ENCODE measurements around the gene MYO7B.

MYO7B gene

DNA sequence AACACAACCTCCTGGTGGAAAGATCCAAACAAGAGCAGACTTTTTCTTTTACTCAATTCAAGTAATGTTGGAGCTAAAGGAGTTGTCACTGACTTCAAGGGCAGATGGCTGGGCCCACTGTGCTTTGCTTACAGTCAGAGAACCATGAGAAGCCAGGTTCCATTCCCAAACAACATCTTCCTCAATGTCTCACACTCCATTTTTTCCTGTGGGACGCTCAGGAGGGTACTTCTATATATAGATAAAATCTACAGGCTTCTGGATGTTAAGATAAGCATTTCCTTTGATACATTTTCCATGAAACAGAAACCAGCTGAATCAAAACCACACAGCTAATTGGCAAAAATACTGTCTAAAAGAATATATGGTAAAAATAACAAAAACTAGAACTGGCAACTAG is 23.6 kb upstream of the MYO7B start:
- Histone ChIP-seq H3K27me3 (replicated peaks in 2 of 5; ENCODE audit: control insufficient read depth in 4 of 5, insufficient read depth in 5 of 5, low read length in 4 of 5) (no peaks in the 10 kb centered on the region), H3K36me3 (ENCODE audit: control insufficient read depth in 4 of 4, insufficient read depth in 4 of 4, low read length in 3 of 4) (peaks cover 5 to 40% (median 28%) of the 10 kb centered on the region in 4 experiments), H3K4me1 (ENCODE audit: control extremely low read depth in 1 of 4, control insufficient read depth in 4 of 4, insufficient read depth in 4 of 4, low read length in 3 of 4) (peaks cover 13 to 19% (median 15%) of the 10 kb centered on the region in 4 experiments), H3K9me3 (ENCODE audit: control extremely low read depth in 1 of 5, control insufficient read depth in 4 of 5, insufficient read depth in 2 of 5, low read depth in 1 of 5, low read length in 4 of 5) (no peaks in the 10 kb centered on the region), H3K27ac (ENCODE audit: insufficient read depth in 1 of 2, low read depth in 1 of 2, low read length in 2 of 2, poor library complexity in 1 of 2, severe bottlenecking in 2 of 2) (no peak overlapping the region), H3K4me3 (ENCODE audit: control insufficient read depth in 1 of 7, extremely low read depth in 1 of 7, insufficient read depth in 4 of 7, low read depth in 2 of 7, low read length in 6 of 7) (no peak overlapping the region)
- WGBS (ENCODE audit: insufficient coverage), result no CpG with 5 or more reads among the region's 1 CpG
- DNase-seq, result peak in 1 of 3 donors; percentile 13
- ChIA-PET CTCF (interaction anchor here (1.3 to 1.5 kb wide), 2 partner anchors 22 to 32 kb away, joined by 3 read pairs; no protein-coding TSS in a partner anchor), POLR2A (no interaction called here)

GRCh38 chr2:127512362-127512761 is 23.1 kb upstream of the MYO7B start:
- POLR2A ChIA-PET, result no interaction called here
- Histone ChIP-seq H3K9me3 (ENCODE audit: control extremely low read depth in 1 of 5, control insufficient read depth in 4 of 5, insufficient read depth in 2 of 5, low read depth in 1 of 5, low read length in 4 of 5) (no peaks in the 10 kb centered on the region), H3K4me1 (ENCODE audit: control extremely low read depth in 1 of 4, control insufficient read depth in 4 of 4, insufficient read depth in 4 of 4, low read length in 3 of 4) (peaks cover 13 to 17% (median 15%) of the 10 kb centered on the region in 4 experiments), H3K36me3 (ENCODE audit: control insufficient read depth in 4 of 4, insufficient read depth in 4 of 4, low read length in 3 of 4) (peaks cover 9 to 44% (median 30%) of the 10 kb centered on the region in 4 experiments), H3K4me3 (ENCODE audit: control insufficient read depth in 1 of 7, extremely low read depth in 1 of 7, insufficient read depth in 4 of 7, low read depth in 2 of 7, low read length in 6 of 7) (no peak overlapping the region), H3K27ac (ENCODE audit: insufficient read depth in 1 of 2, low read depth in 1 of 2, low read length in 2 of 2, poor library complexity in 1 of 2, severe bottlenecking in 2 of 2) (no peak overlapping the region), H3K27me3 (replicated peaks in 2 of 5; ENCODE audit: control insufficient read depth in 4 of 5, insufficient read depth in 5 of 5, low read length in 4 of 5) (no peaks in the 10 kb centered on the region)
- CTCF ChIA-PET, result interaction anchor here (1.3 to 1.5 kb wide), 2 partner anchors 22 to 32 kb away, joined by 3 read pairs; no protein-coding TSS in a partner anchor
- DNase-seq, result no peak
- WGBS (ENCODE audit: insufficient coverage), result 92% methylated on average over 3 of the region's 4 CpGs

GRCh38 chr2:127514076-127514475 is 21.4 kb upstream of the MYO7B start:
- no peak for DNase-seq
- Histone ChIP-seq H3K4me1 (ENCODE audit: control extremely low read depth in 1 of 4, control insufficient read depth in 4 of 4, insufficient read depth in 4 of 4, low read length in 3 of 4) (peaks cover 5 to 13% (median 8%) of the 10 kb centered on the region in 4 experiments), H3K27me3 (replicated peaks in 2 of 5; ENCODE audit: control insufficient read depth in 4 of 5, insufficient read depth in 5 of 5, low read length in 4 of 5) (no peaks in the 10 kb centered on the region), H3K4me3 (ENCODE audit: control insufficient read depth in 1 of 7, extremely low read depth in 1 of 7, insufficient read depth in 4 of 7, low read depth in 2 of 7, low read length in 6 of 7) (no peak overlapping the region), H3K9me3 (ENCODE audit: control extremely low read depth in 1 of 5, control insufficient read depth in 4 of 5, insufficient read depth in 2 of 5, low read depth in 1 of 5, low read length in 4 of 5) (peaks cover 0 to 4% (median 0%) of the 10 kb centered on the region in 5 experiments), H3K36me3 (ENCODE audit: control insufficient read depth in 4 of 4, insufficient read depth in 4 of 4, low read length in 3 of 4) (peaks cover 11 to 52% (median 43%) of the 10 kb centered on the region in 4 experiments), H3K27ac (ENCODE audit: insufficient read depth in 1 of 2, low read depth in 1 of 2, low read length in 2 of 2, poor library complexity in 1 of 2, severe bottlenecking in 2 of 2) (no peak overlapping the region)
- CTCF ChIA-PET, result interaction anchor here (1.2 kb wide), 1 partner anchor 35 kb away, joined by 3 read pairs; no protein-coding TSS in a partner anchor
- 89% methylated on average over 10 of the region's 10 CpGs for WGBS (ENCODE audit: insufficient coverage)
- POLR2A ChIA-PET, result no interaction called here

- WGBS (ENCODE audit: insufficient coverage), result 96% methylated on average over 11 of the region's 13 CpGs
- Histone ChIP-seq H3K9me3 (ENCODE audit: control extremely low read depth in 1 of 5, control insufficient read depth in 4 of 5, insufficient read depth in 2 of 5, low read depth in 1 of 5, low read length in 4 of 5) (peaks cover 0 to 4% (median 0%) of the 10 kb centered on the region in 5 experiments), H3K4me1 (ENCODE audit: control extremely low read depth in 1 of 4, control insufficient read depth in 4 of 4, insufficient read depth in 4 of 4, low read length in 3 of 4) (peaks cover 4 to 13% (median 8%) of the 10 kb centered on the region in 4 experiments), H3K27ac (ENCODE audit: insufficient read depth in 1 of 2, low read depth in 1 of 2, low read length in 2 of 2, poor library complexity in 1 of 2, severe bottlenecking in 2 of 2) (no peak overlapping the region), H3K4me3 (ENCODE audit: control insufficient read depth in 1 of 7, extremely low read depth in 1 of 7, insufficient read depth in 4 of 7, low read depth in 2 of 7, low read length in 6 of 7) (no peak overlapping the region), H3K27me3 (replicated peaks in 2 of 5; ENCODE audit: control insufficient read depth in 4 of 5, insufficient read depth in 5 of 5, low read length in 4 of 5) (no peaks in the 10 kb centered on the region), H3K36me3 (ENCODE audit: control insufficient read depth in 4 of 4, insufficient read depth in 4 of 4, low read length in 3 of 4) (peaks cover 11 to 53% (median 43%) of the 10 kb centered on the region in 4 experiments)
- no peak for DNase-seq
- ChIA-PET CTCF (interaction anchor here (1.2 kb wide), 1 partner anchor 35 kb away, joined by 3 read pairs; no protein-coding TSS in a partner anchor), POLR2A (no interaction called here)
Observed at GRCh38 chr2:127514485-127514884, 21.0 kb upstream of the MYO7B start.

DNA sequence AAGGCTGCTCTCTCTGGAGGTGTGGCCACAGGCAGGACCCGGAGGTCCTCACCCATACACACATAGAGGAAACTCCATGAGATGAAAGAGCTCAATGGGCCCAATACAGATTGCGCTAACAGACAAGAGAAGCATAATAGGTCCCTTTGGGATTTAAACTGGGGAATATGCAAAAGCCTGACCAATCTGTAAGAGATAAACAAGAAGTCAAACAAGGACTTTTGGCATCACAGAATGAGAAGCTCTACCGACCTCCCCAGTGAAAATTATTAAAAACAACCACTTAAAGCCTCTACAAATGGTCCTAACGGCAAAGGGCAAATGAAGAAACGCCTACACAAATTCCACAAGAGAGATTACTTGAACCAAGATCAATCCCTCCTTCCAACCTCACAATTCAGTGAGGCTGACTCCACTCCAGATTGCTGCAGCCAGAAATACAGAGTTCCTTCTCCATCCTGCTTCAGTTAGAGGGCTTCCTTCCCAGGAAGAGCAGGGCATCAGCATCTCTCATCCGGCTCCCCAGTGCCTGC is 20.0 kb upstream of the MYO7B start:
- no peak overlapping the region for H3K27ac ChIP-seq (ENCODE audit: insufficient read depth in 1 of 2, low read depth in 1 of 2, low read length in 2 of 2, poor library complexity in 1 of 2, severe bottlenecking in 2 of 2)
- H3K36me3 ChIP-seq (ENCODE audit: control insufficient read depth in 4 of 4, insufficient read depth in 4 of 4, low read length in 3 of 4), result peaks cover 14 to 59% (median 47%) of the 10 kb centered on the region in 4 experiments
- no peaks in the 10 kb centered on the region for H3K27me3 ChIP-seq (replicated peaks in 2 of 5; ENCODE audit: control insufficient read depth in 4 of 5, insufficient read depth in 5 of 5, low read length in 4 of 5)
- POLR2A ChIA-PET, result no interaction called here
- CTCF ChIA-PET, result interaction anchor here (0.8 to 1.3 kb wide), 3 partner anchors 18 to 102 kb away, joined by 3 read pairs; no protein-coding TSS in a partner anchor
- H3K4me3 ChIP-seq (ENCODE audit: control insufficient read depth in 1 of 7, extremely low read depth in 1 of 7, insufficient read depth in 4 of 7, low read depth in 2 of 7, low read length in 6 of 7), result no peak overlapping the region
- WGBS (ENCODE audit: insufficient coverage), result 97% methylated on average over 4 of the region's 6 CpGs
- peaks cover 0 to 4% (median 0%) of the 10 kb centered on the region in 5 experiments for H3K9me3 ChIP-seq (ENCODE audit: control extremely low read depth in 1 of 5, control insufficient read depth in 4 of 5, insufficient read depth in 2 of 5, low read depth in 1 of 5, low read length in 4 of 5)
- H3K4me1 ChIP-seq (ENCODE audit: control extremely low read depth in 1 of 4, control insufficient read depth in 4 of 4, insufficient read depth in 4 of 4, low read length in 3 of 4), result peaks cover 4 to 13% (median 8%) of the 10 kb centered on the region in 4 experiments
- no peak for DNase-seq

DNA sequence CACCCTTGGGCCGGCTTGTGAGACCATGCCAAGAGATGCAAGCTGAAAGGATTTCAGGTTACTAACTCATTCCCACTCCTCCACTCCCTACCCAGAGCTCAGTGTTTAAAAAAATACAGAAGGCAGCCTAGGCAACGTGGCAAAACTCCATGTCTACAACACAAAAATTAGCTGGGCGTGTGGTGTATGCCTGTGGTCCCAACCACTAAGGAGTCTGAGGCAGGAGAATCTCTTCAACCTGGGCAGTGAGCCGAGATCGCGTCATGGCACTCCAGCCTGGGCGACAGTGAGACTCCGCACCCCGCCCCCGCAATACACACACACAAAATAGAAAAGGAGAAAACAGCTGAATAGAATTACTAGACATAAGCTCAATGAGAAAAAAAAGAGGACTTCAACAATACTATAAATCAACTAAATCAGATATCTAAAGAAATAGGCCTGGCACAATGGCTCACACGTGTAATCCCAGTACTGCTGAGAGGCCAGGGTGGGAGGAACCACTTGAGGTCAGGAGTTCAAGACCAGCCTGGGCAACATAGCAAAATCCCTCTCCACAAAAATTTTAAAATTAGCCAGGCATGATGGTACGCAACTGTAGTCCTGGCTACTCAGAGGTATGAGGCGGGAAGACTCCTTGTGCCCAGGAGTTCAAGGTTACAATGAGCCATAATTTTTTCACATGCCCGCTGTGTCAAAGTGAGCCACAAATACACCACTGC is 19.3 kb upstream of the MYO7B start:
- no peak overlapping the region for H3K27ac ChIP-seq (ENCODE audit: insufficient read depth in 1 of 2, low read depth in 1 of 2, low read length in 2 of 2, poor library complexity in 1 of 2, severe bottlenecking in 2 of 2)
- H3K27me3 ChIP-seq (replicated peaks in 2 of 5; ENCODE audit: control insufficient read depth in 4 of 5, insufficient read depth in 5 of 5, low read length in 4 of 5), result no peaks in the 10 kb centered on the region
- no peak overlapping the region for H3K4me3 ChIP-seq (ENCODE audit: control insufficient read depth in 1 of 7, extremely low read depth in 1 of 7, insufficient read depth in 4 of 7, low read depth in 2 of 7, low read length in 6 of 7)
- DNase-seq, result no peak
- ChIA-PET POLR2A (no interaction called here), CTCF (interaction anchor here (0.8 to 1.3 kb wide), 2 partner anchors 17 to 103 kb away, joined by 3 read pairs; no protein-coding TSS in a partner anchor)
- H3K4me1 ChIP-seq (ENCODE audit: control extremely low read depth in 1 of 4, control insufficient read depth in 4 of 4, insufficient read depth in 4 of 4, low read length in 3 of 4), result peaks cover 4 to 13% (median 8%) of the 10 kb centered on the region in 4 experiments
- H3K9me3 ChIP-seq (ENCODE audit: control extremely low read depth in 1 of 5, control insufficient read depth in 4 of 5, insufficient read depth in 2 of 5, low read depth in 1 of 5, low read length in 4 of 5), result peaks cover 0 to 4% (median 0%) of the 10 kb centered on the region in 5 experiments
- H3K36me3 ChIP-seq (ENCODE audit: control insufficient read depth in 4 of 4, insufficient read depth in 4 of 4, low read length in 3 of 4), result peaks cover 14 to 60% (median 45%) of the 10 kb centered on the region in 4 experiments
- 95% methylated on average over 4 of the region's 14 CpGs for WGBS (ENCODE audit: insufficient coverage)

DNA sequence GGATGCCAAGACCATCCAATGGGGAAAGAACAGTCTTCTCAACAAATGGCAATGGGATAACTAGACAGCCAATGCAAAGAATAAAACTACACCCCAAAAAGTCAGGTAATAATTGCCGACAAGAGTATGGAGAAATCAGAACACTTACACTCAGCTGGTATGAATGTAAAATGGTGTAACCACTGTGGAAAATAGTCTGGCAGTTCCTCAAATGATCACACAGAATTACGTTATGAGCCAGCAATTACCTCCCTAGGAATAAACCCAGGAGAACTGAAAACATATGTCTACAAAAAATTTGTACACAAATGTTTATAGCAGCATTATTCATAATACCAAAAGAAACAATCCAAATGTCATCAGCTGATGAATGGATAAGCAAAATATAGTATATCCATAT is 18.0 kb upstream of the MYO7B start:
- POLR2A ChIA-PET, result no interaction called here
- no peak overlapping the region for H3K27ac ChIP-seq (ENCODE audit: insufficient read depth in 1 of 2, low read depth in 1 of 2, low read length in 2 of 2, poor library complexity in 1 of 2, severe bottlenecking in 2 of 2)
- no peak overlapping the region for H3K4me3 ChIP-seq (ENCODE audit: control insufficient read depth in 1 of 7, extremely low read depth in 1 of 7, insufficient read depth in 4 of 7, low read depth in 2 of 7, low read length in 6 of 7)
- no peak for DNase-seq
- CTCF ChIA-PET, result interaction anchor here (2.4 kb wide), 1 partner anchor 9 kb away, joined by 8 read pairs; no protein-coding TSS in a partner anchor
- H3K4me1 ChIP-seq (ENCODE audit: control extremely low read depth in 1 of 4, control insufficient read depth in 4 of 4, insufficient read depth in 4 of 4, low read length in 3 of 4), result peaks cover 1 to 4% (median 2%) of the 10 kb centered on the region in 4 experiments
- H3K36me3 ChIP-seq (ENCODE audit: control insufficient read depth in 4 of 4, insufficient read depth in 4 of 4, low read length in 3 of 4), result peaks cover 15 to 71% (median 51%) of the 10 kb centered on the region in 4 experiments
- peaks cover 0 to 4% (median 0%) of the 10 kb centered on the region in 5 experiments for H3K9me3 ChIP-seq (ENCODE audit: control extremely low read depth in 1 of 5, control insufficient read depth in 4 of 5, insufficient read depth in 2 of 5, low read depth in 1 of 5, low read length in 4 of 5)
- no CpG with 5 or more reads among the region's 2 CpGs for WGBS (ENCODE audit: insufficient coverage)
- H3K27me3 ChIP-seq (replicated peaks in 2 of 5; ENCODE audit: control insufficient read depth in 4 of 5, insufficient read depth in 5 of 5, low read length in 4 of 5), result no peaks in the 10 kb centered on the region

All from common myeloid progenitor, CD34-positive (primary cell).